Measurements from ENCODE around the gene CATSPER4.

CATSPER4 gene

DNA sequence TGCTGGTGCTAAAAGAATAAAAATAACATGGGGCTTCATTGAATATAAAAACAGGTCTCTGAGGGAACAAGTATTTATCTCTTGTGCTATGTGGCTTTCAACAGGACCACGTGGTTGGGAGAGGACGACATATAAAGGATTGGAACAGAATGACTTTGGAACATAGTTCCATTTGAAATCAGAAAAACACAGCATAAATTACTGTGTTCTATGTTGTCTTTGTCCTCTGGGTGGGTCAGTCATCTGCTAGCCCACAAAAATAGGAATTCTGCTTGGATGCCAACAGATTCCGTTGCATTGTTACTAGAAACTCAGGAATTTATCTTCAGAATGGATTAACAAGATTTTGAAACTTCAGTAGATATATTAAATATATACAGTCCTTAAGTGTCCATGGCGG is 49.5 kb downstream of the CATSPER4 start:
- Histone ChIP-seq H2BK5ac (ENCODE audit: low read length) (no peak overlapping the region), H4K91ac (ENCODE audit: low read depth, low read length, poor library complexity) (no peak overlapping the region), H3K4me2 (ENCODE audit: insufficient read depth, low read length, poor library complexity, severe bottlenecking) (no peak overlapping the region), H3K27ac (replicated peaks; ENCODE audit: low read length) (no peak overlapping the region), H3K36me3 (replicated peaks in 1 of 2; ENCODE audit: control insufficient read depth in 2 of 2, insufficient read depth in 2 of 2, low read length in 2 of 2) (peaks cover 10 to 69% of the 10 kb centered on the region in 2 donors), H3K9ac (ENCODE audit: low read depth, low read length, poor library complexity) (no peak overlapping the region), H3K4ac (ENCODE audit: low read length) (no peak overlapping the region), H3K14ac (ENCODE audit: low read length) (no peak overlapping the region), H3K79me1 (ENCODE audit: low read depth, low read length) (peaks cover 6% of the 10 kb centered on the region), H3K4me3 (ENCODE audit: low read length in 2 of 2) (no peak overlapping the region), H4K8ac (ENCODE audit: low read depth, low read length) (no peak overlapping the region), H2BK120ac (ENCODE audit: low read depth, low read length) (no peak overlapping the region), H3K27me3 (ENCODE audit: control insufficient read depth in 3 of 3, insufficient read depth in 3 of 3, low read depth in 1 of 3, low read length in 3 of 3) (no peaks in the 10 kb centered on the region), H2AK5ac (ENCODE audit: low read depth, low read length) (no peak overlapping the region), H3K4me1 (ENCODE audit: control insufficient read depth in 2 of 2, insufficient read depth in 1 of 2, low read depth in 1 of 2, low read length in 2 of 2) (peaks cover 0 to 6% of the 10 kb centered on the region in 2 donors), H3K9me3 (replicated peaks in 1 of 2; ENCODE audit: control insufficient read depth in 2 of 2, insufficient read depth in 1 of 2, low read depth in 1 of 2, low read length in 2 of 2) (peaks cover 0 to 6% of the 10 kb centered on the region in 2 donors), H3K23ac (ENCODE audit: low read depth, low read length, poor library complexity) (no peak overlapping the region), H2BK15ac (ENCODE audit: low read length) (no peak overlapping the region), H2AFZ (ENCODE audit: low read length) (no peak overlapping the region), H2BK12ac (ENCODE audit: low read length) (no peak overlapping the region), H3K18ac (ENCODE audit: low read length) (no peak overlapping the region)
- WGBS, 2 donors (ENCODE audit: extremely low coverage in 2 of 2, insufficient read length in 2 of 2, insufficient replicate concordance in 1 of 2) = no CpG with 5 or more reads among the region's 4 CpGs
- DNase-seq (ENCODE audit: low spot score) = no peak
